SIG-M5 treated with dmso at 0.1 percent for 504 hours (cell line): Measurements from ENCODE around the gene GRK5.
"Not testable (repeated sequence)": the region's sequence is repeated elsewhere in the genome, so short reads cannot be mapped to it uniquely, and the experiment has no call there.

ENCODE experiments used
- DNase-seq: peaks from one replicate; lab custom pipeline; 2025; ENCODE audit not compliant: unreplicated experiment; lab: John Stamatoyannopoulos, UW

The GRK5 gene

GRCh38 chr10:119272736-119273135, 65.4 kb downstream of the GRK5 start:
- no peak for DNase-seq

GRCh38 chr10:119273413-119273812, 66.0 kb downstream of the GRK5 start:
- DNase-seq = no peak

- no peak for DNase-seq
These were observed 67.2 kb downstream of the GRK5 start for GRCh38 chr10:119274519-119275045.

GRCh38 chr10:119275085-119275484, 67.7 kb downstream of the GRK5 start:
- DNase-seq = no peak

GRCh38 chr10:119276194-119276593, 68.8 kb downstream of the GRK5 start:
- not testable (repeated sequence) for DNase-seq

- DNase-seq = no peak
These were observed 70.8 kb downstream of the GRK5 start for GRCh38 chr10:119278126-119278709.

GRCh38 chr10:119279441-119279840, 72.1 kb downstream of the GRK5 start:
- no peak for DNase-seq

GRCh38 chr10:119281581-119282071, 74.3 kb downstream of the GRK5 start:
- DNase-seq = no peak

- no peak for DNase-seq
These were observed 75.1 kb downstream of the GRK5 start for GRCh38 chr10:119282446-119282845.

GRCh38 chr10:119283387-119283786, 76.0 kb downstream of the GRK5 start:
- DNase-seq = no peak

GRCh38 chr10:119283818-119284217, 76.4 kb downstream of the GRK5 start:
- no peak for DNase-seq

- no peak for DNase-seq
These were observed 77.3 kb downstream of the GRK5 start for GRCh38 chr10:119284679-119285096.

- DNase-seq = no peak
These were observed 78.3 kb downstream of the GRK5 start for GRCh38 chr10:119285495-119286267.

GRCh38 chr10:119286516-119286915, 79.1 kb downstream of the GRK5 start:
- no peak for DNase-seq

- no peak for DNase-seq
These were observed 79.7 kb downstream of the GRK5 start for GRCh38 chr10:119286983-119287633.

- DNase-seq = no peak
These were observed 81.2 kb downstream of the GRK5 start for GRCh38 chr10:119288574-119289001.

GRCh38 chr10:119289227-119289920, 82.0 kb downstream of the GRK5 start:
- no peak for DNase-seq

- DNase-seq = no peak
These were observed 83.1 kb downstream of the GRK5 start for GRCh38 chr10:119290301-119291048.

GRCh38 chr10:119291223-119291900, 84.0 kb downstream of the GRK5 start:
- no peak for DNase-seq
